HG03558 (cell line): ENCODE results near the gene RIN3.

ENCODE experiments used
- ATAC-seq: cut with Tn5 transposase; IDR thresholded peaks from one replicate; pipeline ENCODE4 v1.9.1; 2021; ENCODE audit warnings: moderate number of reproducible peaks; ENCODE audit not compliant: unreplicated experiment; ENCODE audit errors: extremely low read depth

RIN3 gene

GRCh38 chr14:92568621-92569479, 55.3 kb downstream of the RIN3 start:
- ATAC-seq: no peak

GRCh38 chr14:92570674-92571262, 57.2 kb downstream of the RIN3 start:
- no peak for ATAC-seq

- no peak for ATAC-seq
These were observed 58.5 kb downstream of the RIN3 start for GRCh38 chr14:92572050-92572449.

DNA sequence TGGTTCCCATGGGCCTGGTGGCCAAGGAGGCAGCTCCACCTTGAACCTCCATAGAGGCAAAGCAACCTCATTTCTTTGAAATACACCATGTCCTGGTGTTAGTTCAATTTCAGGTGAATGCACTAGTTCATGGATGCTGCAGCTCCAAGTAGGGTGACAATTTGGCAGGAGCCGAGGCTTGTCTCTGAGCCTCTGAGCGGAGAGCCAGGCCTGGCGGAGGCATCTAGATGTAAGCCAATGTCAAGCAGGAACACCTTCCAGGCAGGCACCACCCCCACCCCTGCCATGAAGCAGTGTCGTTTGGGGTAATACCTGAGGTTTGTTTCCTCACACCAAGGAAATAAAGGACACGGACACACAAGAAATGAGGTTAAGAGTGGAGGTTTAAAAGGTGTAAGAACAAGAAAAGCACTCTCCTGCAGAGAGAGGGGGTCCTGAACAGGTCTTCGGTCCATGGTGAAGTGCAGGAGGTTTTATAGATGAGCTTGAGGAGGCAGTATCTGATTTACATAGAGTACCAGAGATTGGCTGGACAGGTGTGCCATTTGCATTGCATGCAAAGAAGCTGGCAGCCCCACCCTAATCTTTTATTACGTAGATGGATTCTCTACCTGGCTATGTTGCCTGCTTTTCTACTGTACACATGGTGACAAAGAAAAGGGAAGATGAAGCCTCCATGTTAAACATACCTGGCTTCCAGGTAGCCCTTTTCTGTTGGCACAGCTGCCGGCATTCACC, 60.3 kb downstream of the RIN3 start:
- ATAC-seq: no peak

DNA sequence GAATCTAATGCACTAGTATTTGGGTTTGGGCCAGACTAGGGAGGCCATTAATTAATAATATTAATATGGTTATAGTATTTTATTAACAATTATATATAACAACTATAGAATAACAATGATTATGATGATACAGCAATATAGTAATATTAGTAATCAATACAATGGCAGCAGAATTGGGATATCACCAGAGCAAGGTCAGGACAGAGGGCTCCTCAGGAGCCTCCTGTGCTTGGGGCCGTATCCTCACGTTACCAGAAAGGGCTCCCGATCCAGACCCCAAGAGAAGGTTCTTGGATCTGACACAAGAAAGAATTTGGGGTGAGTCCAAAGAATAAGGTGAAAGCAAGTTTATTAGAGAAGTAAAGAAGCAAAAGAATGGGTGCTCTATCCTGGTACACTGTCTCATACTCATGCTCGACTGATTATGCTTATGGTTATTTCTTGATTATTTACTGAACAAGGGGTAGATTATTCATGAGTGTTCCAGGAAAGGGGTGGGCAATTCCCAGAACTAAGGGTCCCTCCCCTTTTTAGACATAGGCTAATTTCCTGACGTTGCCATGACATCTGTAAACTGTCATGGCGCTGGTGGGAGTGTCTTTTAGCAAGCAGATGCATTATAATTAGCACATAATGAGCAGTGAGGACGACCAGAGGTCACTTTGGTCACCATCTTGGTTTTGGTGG, 61.6 kb downstream of the RIN3 start:
- ATAC-seq: no peak

GRCh38 chr14:92575748-92576303, 62.2 kb downstream of the RIN3 start:
- no peak for ATAC-seq

DNA sequence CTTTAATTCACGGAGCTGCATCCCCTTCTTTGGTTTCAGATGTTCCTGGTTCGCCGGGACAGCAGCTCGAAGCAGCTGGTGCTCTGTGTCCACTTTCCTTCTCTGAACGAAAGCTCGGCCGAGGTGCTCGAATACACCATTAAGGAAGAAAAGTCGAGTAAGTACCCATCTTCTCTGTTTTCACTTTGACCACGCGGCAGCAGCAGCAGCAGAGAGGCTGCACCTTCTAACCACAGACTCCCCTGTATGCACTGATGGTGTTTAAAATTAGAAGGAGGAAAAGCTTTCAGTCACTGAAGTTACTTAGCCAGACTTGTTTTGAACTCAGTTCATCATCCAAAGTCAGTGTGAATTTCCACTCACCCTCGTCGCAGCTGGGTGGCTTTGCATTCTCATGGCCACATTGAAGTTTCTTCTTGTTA, 63.8 kb downstream of the RIN3 start:
- peak; percentile 63 for ATAC-seq

DNA sequence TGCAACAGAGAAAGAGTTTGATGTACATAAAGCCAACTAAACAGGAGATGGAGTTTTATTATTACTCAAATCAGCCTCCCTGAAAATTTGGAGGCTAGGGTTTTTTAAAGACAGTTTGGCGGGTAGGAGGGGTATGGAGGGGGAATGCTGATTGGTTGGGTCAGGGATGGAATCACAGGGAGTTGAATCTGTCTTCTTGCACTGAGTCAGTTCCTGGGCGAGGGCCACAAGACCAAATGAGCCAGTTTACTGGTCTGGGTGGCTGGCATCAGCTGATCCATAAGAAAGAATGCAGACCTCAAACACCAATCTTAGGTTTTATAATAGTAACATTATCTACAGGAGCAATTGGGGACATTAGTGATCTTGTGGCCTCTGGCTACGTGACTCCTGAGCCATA, 64.9 kb downstream of the RIN3 start:
- ATAC-seq: no peak

GRCh38 chr14:92579244-92579936, 65.8 kb downstream of the RIN3 start:
- no peak for ATAC-seq

DNA sequence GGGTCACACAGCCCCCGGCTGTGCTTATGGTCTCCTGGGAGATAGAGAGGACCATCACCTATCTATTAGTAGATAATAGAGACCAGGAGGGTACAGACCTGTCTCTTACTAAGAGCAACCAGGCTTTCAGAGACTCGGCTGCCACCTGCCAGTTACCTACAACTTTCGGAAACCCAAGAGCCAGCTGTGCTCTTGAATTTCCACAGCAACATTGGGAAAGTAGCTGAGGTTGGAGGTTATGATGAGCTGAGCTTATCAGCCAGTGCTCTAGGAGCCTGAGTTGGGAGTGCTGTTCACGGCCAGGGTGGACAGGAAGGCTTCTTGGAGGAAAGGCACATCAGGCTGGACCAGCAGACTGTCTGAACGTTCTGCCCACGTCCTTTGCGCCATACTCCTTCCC, 67.6 kb downstream of the RIN3 start:
- ATAC-seq: no peak

- ATAC-seq: no peak
These were observed 68.5 kb downstream of the RIN3 start for GRCh38 chr14:92581966-92582566.

DNA sequence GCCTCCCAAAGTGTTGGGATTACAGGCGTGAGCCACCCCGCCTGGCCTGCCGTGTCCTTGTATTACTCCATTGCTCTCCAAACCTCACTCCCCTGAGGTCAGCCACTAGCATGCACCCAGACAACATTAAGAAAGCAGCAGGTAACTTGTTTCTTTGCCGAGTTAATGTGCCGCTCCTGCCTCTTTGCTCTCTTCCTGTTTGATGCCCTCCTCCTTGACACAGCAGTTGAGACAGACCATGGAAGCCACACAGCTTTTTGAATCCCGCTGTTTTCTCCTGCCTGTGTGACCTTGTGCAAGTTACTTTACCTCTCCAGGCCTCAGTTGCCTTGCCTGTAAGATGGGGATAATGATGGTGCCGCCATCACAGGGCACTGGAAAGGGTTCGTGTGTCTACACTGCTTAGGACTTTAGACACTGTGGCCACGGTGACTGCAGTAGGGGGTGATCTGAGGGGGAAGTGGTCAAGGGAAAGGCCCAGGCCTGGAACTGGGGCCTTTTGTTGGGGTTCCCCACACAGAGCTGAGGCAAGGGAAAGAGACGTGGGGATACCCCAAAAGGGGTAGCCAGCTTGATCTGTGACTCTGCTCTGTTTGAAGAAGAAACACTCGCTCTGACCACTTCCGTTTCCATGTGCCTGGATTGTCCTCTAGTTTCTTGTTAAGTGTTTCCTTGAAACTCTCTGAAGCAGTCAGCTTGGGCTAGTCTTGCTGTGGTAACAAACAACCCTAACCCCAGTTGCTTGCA, 69.3 kb downstream of the RIN3 start:
- ATAC-seq: peak; percentile 31

DNA sequence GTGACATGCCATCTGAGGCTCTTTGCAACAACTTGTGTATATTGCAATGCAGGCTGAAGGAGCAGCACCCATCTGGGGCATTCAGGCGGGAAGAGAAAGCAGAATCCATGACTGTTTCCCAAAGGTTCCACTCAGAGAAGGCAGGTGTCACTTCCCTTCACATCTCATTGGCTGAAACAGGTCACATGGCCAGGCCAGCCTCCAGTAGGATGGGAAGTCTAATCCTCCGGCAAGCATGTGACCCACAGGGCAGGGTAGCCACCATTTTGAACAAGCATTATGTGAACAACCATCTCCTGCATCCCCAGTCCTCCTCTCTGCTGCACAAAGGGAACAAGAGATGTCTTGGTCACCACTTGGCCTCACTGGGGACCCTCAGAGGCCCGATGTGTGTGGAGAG, 70.6 kb downstream of the RIN3 start:
- no peak for ATAC-seq

DNA sequence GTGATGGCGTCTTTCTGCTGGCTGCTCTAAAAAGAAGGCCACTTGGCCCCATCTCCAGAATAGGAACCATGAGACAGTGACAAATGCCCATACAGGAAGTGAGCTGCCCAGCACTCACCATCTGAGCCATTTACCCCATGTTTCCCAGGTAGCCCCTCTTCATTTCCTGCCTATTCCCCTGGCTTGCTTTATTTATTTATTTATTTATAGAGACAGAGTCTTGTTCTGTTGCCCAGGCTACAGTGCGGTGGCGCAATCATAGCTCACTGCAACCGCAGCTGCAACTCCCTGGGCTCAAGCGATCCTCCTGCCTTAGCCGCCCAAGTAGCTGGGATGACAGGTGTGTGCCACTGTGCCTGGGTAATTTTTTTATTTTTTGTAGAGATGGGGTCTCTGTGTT, 71.2 kb downstream of the RIN3 start:
- no peak for ATAC-seq

DNA sequence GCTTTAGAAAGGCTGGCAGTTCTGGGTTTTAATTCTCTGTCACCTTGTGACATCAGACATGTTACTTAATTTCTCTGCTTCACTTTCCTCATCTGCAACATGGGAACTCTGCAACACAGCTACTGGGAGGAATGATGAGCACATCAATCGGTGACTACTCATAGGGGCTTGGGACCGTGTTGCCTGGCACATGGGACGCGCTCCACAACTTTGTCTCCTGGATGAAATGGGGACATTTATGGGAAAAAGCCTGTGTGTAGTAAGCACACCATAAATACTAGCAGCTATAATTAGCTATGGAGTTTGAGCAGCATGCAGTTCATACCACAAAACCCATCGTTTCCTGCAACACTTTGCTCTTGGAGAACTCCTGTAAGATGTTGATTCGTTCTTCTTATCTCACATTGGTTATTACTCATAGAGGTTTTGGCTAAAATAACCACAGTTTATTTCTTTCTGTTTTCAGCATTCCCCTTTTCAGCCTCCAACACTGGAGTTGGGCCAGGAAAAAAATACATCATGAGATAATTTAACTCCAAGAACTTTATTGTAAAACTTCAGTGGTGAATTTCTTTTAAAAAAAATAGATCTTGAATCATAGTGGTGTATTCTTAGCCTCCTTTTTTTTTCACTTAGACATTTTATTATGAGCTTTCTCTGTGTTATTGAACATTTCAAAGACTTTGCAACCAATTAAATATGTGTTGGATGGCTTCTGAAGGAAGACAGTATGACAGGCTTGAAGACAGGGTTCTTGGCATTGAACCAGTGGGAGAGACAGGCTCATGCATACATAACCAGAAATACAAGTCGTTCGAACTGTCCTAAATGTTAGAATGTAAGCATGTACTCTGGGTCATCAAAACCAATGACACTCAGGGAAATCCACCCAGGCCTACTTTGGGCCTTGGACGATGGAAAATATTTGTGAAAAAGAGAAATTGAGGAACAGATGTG, 72.7 kb downstream of the RIN3 start:
- ATAC-seq: no peak

DNA sequence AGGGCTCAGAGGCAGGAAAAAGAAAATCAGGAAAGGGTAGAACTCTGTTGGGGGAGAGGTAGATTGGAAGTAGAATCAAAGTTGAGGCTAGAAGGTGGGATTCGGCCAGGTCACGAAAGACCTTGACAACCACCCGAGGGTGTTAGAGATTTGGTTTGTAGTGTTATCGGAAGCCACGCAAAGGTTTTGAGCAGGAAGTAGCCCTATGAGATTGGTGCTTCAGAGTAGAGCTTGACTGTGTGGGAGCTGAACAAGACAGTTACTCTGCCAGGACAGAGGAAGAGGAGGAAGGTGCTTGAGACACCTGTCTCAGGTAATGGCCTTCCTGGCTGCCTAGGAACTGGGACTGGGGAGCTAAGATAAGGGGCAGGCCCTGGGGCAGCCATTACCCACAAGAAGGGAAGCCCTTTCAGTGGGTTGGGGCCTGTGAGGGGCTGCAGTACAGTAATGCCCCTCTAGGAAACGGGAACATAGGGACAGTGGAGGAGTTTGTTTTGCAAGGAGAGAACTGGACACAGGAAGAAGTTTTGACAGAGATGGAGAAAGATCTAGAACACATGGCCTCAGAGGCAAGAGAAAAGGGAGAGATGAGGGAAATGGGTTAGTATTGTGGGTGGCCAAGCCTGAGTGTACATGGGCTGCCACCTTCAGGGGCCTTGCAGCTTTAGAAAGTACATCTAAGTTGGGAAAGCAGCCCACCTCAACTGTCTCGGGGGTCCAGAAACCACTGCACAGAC, 73.5 kb downstream of the RIN3 start:
- no peak for ATAC-seq

- no peak for ATAC-seq
These were observed 74.1 kb downstream of the RIN3 start for GRCh38 chr14:92587700-92588085.
